GM10266 (cell line): ENCODE measurements around the gene SEMA3E.

ENCODE experiments used
- DNase-seq: peaks from one replicate; pipeline ENCODE4 v3.0.0; 2012; ENCODE audit errors: extremely low spot score
- TF ChIP-seq, protein P1 (sequence below): IDR thresholded peaks from 2 replicates; pipeline ENCODE4 v1.5.1; 2012; ENCODE audit warnings: mild to moderate bottlenecking, low read depth; ENCODE audit not compliant: control insufficient read depth, insufficient read depth; ENCODE audit errors: missing control alignments

SEMA3E gene

GRCh38 chr7:83532219-83532618, 116.7 kb downstream of the SEMA3E start:
- TF ChIP-seq, protein P1, sequence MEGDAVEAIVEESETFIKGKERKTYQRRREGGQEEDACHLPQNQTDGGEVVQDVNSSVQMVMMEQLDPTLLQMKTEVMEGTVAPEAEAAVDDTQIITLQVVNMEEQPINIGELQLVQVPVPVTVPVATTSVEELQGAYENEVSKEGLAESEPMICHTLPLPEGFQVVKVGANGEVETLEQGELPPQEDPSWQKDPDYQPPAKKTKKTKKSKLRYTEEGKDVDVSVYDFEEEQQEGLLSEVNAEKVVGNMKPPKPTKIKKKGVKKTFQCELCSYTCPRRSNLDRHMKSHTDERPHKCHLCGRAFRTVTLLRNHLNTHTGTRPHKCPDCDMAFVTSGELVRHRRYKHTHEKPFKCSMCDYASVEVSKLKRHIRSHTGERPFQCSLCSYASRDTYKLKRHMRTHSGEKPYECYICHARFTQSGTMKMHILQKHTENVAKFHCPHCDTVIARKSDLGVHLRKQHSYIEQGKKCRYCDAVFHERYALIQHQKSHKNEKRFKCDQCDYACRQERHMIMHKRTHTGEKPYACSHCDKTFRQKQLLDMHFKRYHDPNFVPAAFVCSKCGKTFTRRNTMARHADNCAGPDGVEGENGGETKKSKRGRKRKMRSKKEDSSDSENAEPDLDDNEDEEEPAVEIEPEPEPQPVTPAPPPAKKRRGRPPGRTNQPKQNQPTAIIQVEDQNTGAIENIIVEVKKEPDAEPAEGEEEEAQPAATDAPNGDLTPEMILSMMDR, result no peak
- no peak for DNase-seq

- TF ChIP-seq, protein P1, result no peak
- DNase-seq, result no peak
These were observed 117.2 kb downstream of the SEMA3E start for GRCh38 chr7:83531766-83532165.

- DNase-seq, result no peak
- TF ChIP-seq, protein P1, result no peak
These were observed 120.0 kb downstream of the SEMA3E start for GRCh38 chr7:83528925-83529423.

GRCh38 chr7:83524277-83525075, 124.5 kb downstream of the SEMA3E start:
- TF ChIP-seq, protein P1, result no peak
- no peak for DNase-seq

DNA sequence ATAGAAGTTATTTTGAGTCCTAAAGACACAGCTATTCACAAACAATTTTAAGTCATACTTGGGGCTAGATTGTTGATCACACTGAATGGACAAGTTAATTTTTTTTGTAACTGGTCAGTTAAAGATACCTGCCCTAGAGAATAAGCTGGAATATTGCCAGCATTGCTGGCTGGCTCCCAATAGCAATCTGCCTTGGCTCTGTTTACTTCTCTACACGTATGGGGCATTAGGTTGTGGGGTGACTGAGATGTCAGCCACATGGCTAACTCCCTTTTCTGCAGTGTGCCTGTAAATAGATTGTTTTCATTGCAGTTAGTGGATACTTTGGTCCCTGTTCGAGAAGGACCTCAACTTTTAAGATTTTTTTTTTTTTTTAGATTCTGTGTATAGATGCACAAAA, 128.2 kb downstream of the SEMA3E start:
- no peak for DNase-seq

DNA sequence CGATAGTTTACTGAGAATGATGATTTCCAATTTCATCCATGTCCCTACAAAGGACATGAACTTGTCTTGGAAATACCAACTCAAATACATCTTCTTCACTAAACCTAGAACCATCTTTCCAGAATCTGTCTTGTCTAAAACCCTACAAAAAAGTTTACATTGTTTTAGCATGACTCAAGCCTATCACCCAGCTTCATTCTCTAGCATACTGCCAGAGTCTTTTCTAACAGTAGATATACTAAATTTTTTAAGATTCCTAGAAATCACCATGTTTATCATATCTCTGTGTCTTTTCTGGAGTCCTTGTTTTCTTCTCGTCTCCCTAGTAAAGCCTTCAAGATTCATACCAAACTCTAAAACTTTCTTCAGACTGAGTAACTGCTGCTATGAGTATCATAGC, 129.7 kb downstream of the SEMA3E start:
- DNase-seq, result no peak
- TF ChIP-seq, protein P1, result no peak

More for the DNA sequence above, 128.2 kb downstream of the SEMA3E start:
- TF ChIP-seq, protein P1, result no peak

- DNase-seq, result no peak
- TF ChIP-seq, protein P1, result no peak
These were observed 131.8 kb downstream of the SEMA3E start for GRCh38 chr7:83517035-83517700.
